ENCODE results near the gene ACTR8. TPM values are rescaled to one million over a fixed set of nuclear protein-coding genes. Genes with fewer than 3 reads are reported as not detected.

Gene ACTR8
- polyA plus RNA-seq, 4 donors = 31.6 to 53.9 (median 43.4) TPM

DNA sequence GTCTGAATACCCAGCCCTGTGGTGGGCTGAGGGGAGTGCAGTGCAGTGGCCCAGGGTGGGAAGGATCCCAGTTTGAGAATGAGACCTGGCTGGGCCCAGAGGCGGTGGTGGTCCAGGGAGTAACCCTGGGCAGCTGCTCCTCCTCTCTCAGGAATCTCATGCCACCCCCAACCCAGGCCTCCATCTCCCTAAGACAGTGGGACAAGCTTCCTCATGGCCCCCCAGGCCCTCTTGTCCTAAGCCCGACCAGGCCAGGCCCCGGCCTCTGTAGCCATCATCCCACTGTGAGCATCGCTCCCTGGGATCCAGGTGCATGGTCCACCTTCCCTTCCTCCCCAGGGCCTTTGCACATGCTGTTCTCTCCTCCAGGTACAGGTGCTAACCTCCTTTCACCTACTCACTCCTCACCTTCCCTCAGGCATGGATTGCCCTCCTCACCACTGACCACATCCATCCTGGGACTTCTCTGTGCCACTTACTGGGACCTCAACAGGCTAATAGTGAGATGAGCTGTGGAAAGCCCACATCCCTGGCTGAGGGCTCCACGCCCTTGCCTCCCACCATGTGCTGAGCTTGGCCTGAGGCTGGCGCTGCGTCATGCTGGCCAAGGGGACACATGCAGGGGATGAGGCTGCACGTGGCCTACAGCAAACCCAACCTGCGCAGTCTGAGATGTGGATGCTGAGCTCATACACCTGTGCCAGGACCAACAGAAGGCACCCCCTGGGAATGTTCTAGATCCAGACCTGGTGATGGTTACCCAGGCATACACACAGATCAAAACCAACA, 45.7 kb downstream of the ACTR8 start:
- no peak for DNase-seq (ENCODE audit: low read depth in 4 of 4, low spot score in 2 of 4)

DNA sequence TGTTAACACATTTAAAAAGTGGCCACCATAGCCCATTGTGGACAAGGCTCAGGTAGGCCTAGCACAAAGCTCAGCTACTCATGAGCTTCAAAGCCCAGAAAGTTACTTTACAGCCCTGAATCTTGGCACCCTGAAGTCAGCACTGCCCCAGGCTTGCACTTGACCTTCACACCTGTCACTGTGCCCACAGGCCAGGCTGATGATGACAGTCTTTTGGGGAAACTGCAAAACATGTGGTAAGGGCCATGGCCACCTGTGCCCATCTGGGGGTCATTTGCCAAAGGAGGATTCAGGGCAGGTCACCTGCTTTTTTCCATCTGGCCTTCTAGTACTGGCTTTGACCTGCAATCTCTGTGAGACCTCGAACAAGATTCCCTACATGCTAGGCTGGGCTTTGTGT, 46.7 kb downstream of the ACTR8 start:
- DNase-seq (ENCODE audit: low read depth in 4 of 4, low spot score in 2 of 4) = no peak

DNA sequence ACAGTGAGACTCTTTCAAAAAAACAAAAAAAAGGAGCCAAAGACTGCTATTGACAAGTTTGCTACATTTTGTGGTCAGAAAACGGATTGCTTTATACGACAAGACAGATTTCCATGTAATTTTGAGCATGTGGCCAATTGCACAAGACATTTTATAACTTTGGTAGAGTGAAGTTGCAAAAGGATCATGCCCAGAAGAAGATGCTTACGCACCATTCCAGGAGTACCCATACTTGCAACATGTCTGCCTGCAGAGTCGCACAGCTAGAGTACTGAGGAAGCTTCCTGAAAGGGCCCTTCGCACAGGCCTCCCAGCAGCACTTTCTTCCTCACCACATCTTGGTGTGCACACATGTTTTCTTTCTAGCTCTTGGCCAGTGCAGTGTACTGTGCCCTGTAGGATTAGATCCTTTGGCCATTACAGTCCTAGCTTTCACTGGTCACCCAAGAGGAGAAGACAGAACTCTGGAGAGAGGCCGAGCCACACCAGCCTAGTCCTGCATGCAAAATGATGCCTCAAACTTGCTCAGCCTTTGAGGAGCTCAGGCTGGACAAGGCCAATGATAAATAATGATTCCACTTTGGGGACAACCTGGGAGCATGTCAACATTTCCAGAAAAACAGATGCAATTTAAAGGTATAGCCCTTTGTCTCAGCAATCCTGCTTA, 47.4 kb downstream of the ACTR8 start:
- DNase-seq (ENCODE audit: low read depth in 4 of 4, low spot score in 2 of 4) = no peak

DNA sequence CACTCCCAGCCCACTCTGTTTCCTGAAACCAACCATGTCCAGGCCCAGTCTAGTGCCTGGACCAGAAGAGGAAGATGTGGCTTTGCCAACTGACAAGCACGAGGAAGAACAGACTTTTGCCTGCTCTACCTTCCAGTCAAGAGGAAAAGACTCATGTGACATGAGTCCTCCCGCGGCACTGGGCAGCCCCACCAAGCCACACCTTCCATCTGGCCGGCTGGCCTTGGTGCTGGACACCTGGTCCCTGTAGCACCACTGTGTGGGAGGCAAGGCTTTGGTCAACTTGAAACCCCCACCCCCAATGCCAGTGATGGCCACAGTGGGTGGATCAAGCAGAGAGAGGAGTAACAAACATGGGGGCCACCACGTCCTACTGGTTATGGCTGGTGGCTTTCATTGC, 48.3 kb downstream of the ACTR8 start:
- no peak for DNase-seq (ENCODE audit: low read depth in 4 of 4, low spot score in 2 of 4)

DNA sequence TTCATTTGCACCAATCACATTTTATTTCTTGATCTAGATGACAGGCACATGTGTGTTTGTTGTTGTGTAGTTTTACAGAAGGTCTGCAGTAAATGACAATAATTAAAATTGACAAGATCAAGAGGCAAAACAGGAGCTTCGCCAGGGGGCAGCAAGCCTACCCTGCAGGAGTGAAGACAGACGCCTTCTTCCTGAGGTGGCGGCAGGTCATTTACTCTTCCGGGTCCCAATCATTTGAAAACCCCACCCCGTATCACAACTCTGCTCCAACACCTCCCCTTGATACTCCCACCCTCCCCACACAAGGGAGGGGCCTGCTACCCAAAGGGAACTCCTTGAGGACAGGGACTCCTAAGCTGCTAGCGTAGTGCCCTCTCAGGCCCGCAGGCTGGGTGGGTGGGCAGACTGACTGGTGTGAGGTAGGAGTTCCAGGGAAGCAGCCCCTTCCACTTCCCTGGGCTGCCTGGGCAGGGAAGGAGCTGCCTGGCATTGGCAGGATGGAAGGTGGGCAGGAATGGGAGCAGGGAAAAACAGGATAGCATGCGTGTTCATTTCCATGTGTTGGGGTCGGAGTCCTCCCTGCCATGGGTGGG, 48.8 kb downstream of the ACTR8 start:
- no peak for DNase-seq (ENCODE audit: low read depth in 4 of 4, low spot score in 2 of 4)

DNA sequence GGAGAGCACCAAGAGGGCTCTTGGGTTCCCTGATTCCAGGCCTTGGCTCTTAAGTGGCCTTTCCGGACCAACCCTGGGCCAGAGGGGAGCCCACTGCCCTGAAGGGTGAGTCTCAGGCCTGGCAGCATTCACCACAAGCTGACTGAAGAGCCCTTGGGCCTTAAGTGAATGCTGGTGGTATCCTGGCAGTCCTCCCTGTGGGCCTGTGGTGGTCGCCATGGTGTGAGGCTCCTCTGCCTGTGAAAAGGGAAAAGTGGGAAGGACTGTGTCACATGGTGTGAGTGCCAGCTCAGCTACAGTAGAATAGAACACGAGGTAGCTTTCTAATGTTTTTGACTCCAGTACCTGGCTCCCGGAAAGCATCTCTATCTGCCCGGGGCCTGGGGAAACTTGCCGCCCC, 51.0 kb downstream of the ACTR8 start:
- DNase-seq (ENCODE audit: low read depth in 4 of 4, low spot score in 2 of 4) = no peak

DNA sequence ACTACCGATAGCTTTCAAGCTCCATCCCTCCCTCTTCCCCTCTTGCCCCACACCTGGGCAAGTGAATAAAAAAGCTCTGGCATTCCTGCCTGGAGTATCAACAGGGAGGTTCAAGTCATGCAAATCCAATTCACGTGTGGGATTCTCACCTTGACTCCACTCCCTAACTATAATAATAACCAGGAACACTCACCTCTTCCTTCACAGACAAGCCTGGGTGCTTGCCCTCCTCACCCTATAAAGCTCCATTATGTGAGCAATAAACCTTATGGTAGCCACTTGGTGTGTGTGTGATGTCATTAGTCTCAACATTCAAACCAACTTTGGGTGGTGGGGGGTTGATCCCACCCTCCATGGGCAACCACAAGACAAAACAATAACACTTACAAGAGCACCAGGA, 52.3 kb downstream of the ACTR8 start:
- no peak for DNase-seq (ENCODE audit: low read depth in 4 of 4, low spot score in 2 of 4)

DNA sequence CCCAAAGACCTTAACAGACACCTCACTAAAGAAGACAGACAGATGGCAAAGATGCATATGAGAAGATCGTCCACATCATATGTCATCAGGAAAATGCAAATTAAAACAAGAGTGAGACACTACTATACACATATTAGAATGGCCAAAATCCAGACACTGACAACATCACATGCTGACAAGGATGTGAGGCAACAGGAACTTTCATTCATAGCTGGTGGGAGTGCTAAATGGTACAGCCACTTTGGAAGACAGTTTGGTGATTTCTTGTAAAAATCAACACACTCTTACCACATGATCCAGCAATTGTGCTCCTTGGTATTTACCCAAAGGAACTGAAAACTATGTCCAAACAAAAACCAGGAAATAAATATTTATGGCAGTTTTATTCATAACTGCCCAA, 53.4 kb downstream of the ACTR8 start:
- no peak for DNase-seq (ENCODE audit: low read depth in 4 of 4, low spot score in 2 of 4)

DNA sequence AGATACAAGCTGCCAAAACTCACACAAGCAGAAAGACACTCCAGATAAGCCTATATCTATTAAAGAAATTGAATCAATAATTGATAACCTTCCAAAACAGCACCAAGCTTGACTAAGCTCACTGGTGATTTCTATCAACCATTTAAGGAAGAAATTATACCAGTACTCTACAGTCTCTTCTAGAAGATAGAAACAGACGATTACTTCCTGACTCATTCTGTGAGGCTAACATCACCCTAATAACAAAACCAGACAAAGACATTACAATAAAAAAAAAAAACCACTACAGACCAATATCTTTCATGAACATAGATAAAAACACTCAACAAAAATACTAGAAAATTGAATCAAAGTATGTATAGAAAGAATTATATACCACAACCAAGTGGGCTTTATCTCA, 55.9 kb downstream of the ACTR8 start:
- DNase-seq (ENCODE audit: low read depth in 4 of 4, low spot score in 2 of 4) = no peak

DNA sequence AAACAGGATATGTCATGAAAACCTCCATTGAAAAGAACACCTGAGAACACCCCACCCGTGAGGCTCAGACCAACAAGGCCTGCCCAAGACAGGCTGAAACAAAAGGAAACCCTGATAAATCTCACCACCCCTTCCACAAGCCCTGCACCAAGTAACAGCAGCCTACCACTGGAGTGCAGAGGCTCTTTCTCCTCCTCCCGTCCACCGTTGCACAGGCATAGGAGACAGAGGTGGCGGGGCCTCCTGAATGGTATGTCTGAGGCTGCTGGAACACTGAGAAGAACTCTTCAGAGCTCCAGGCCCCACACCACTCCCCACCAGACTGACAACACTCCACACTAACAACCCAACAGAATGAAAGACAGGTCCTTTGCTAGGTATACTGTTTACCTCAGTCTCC, 57.2 kb downstream of the ACTR8 start:
- no peak for DNase-seq (ENCODE audit: low read depth in 4 of 4, low spot score in 2 of 4)

DNA sequence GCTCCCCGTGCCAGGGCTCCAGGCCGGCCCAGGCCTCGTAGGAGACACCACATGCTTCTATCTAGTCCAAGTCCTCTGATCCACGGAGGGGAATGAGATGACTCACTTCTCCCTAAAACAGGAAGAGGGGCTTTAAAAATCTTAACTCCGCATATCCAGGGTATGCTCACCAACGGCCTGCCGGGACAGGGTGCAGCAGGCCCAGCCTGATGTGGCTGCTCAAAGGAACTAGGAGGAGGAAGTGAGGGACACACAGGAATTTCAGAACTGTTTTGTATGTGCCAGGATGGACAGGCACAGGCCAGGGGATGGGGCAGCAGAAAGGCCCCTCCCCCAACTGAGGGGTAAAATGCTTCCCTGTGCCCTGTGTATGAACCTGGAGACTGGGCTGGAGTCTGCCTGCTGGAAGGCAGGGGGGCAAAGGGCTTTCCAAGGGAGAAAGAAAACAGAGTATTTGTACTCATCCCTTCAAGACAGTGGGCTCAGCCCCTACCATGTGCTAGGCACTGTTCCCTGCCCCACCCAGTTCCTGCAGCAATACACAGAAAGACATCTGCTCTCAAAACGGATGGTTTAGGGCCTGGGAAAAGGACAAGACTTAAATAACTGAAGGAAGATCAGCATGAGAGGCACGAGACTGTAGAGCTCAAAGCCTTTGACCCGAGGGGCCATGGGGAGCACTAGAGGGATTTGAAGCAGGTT, 57.8 kb downstream of the ACTR8 start:
- no peak for DNase-seq (ENCODE audit: low read depth in 4 of 4, low spot score in 2 of 4)

DNA sequence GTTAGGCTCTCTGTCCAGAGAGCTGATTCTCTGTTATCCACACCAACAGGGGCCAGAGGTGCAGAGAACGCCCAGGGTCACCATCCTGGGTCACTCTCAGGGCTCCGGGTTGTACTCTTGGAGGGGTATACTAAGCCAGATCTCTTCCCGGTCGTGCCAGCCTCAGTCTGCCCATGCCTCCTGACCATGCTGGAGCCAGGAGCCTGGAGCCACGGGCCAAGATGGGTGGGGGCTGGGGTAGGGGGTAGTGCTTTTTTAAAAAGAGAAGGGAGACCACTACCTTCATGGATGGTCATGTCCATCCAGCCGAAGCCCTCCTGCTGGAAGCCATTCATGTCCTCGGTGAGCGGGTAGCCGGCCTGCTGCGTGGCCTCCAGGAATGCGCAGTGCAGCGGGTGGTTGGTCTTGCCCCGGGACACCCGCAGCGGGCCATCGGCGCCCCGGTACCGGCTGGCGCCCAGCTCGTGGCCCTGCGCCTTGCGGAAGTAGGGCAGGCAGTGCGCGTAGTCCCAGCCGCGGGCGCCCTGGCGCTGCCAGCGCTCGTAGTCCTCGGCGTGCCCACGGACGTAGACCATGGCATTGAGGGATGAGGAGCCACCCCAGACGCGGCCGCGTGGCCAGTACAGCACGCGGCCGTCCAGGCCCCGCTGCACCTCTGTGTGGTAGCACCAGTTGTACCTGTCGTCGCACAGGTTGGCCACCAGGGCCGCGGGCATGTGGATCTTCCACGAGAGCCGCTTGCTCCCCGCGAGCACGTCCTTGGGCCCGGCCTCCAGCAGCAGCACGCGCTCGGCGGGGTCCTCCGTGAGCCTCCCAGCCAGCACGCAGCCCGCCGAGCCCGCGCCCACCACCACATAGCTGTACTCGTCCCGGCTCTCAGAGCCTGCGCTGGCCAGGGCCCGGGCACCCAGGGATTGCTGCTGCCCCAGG, 58.7 kb downstream of the ACTR8 start:
- no peak for DNase-seq (ENCODE audit: low read depth in 4 of 4, low spot score in 2 of 4)

DNA sequence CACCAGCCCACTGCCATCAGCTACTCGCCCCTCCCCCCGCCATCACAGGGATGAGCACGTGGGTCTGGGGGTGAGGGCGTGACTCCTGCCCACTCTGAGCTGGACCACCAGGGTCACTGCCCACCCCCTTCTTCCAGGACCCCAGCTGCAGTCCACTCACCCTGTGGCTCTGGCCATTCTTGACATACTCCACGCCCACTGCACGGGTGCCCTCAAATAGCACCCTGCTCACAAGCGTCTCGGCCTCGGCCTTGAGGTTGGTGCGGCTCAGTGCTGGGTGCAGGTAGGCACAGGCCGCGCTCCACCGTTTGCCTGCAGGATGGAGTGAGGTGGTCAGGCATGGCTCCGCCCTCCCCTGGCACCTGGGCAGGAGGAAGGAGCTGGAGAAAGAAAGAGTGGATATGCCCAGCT, 59.6 kb downstream of the ACTR8 start:
- DNase-seq (ENCODE audit: low read depth in 4 of 4, low spot score in 2 of 4) = no peak

DNA sequence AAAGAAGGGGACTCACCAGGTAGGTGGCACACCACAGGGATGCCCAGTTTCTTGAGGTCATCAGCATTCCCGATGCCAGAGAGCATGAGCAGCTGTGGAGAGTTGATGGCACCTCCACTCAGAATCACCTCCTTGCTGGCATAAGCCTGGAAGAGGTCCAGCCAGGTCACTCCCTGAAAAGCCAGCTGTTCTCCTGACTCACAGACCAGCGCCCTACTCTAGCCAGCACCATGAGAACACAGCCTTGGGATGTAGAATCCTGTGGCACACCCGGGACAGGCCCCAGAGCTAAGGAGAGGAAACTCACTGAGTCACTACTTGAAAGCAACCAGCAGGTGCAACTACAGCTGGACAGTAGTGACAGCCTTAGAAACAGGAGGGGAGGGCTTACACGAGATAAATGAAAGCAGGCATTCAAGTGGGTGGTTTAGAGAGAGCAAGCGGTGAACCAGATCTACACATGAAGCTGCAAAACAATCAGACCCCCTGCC, 60.3 kb downstream of the ACTR8 start:
- DNase-seq (ENCODE audit: low read depth in 4 of 4, low spot score in 2 of 4) = no peak

DNA sequence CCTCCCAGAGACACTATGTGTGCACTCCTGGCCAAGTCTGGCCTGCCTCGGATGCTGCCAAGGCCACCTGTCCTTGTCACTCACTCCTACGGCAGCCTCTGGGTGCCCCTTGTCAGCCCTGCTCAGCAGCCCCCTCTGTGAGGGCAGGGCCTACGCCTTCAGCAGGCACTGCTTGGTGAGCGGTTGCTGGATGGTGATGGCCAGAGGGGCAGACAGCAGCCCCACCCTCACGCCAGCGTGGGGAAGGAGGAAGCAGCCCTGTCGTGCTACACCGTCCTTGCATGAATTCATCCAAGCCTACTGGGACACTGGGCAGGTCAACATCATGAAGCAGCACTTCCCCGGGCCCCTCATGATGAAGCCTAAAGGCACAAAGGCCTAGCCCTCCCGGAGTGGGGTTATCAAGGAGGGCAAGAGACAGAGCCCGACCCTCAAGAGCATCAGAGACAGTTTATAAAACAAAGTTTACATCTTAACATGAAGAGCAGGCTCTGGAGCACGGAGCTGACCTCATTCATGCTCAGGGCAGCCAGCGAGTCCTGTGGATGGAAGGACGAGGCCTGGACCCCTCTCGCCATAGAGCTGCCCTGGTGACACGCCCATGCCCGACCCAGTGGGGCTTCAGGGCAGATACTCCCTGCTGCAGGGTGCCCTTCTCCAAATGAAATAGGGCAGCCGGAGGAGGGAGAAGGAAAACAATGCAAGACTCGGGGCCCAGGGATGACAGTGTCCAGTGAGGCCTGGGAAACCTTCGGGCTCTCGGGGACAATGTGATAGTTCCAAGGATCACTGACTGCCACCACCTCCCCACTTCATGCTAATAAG, 61.0 kb downstream of the ACTR8 start:
- no peak for DNase-seq (ENCODE audit: low read depth in 4 of 4, low spot score in 2 of 4)

DNA sequence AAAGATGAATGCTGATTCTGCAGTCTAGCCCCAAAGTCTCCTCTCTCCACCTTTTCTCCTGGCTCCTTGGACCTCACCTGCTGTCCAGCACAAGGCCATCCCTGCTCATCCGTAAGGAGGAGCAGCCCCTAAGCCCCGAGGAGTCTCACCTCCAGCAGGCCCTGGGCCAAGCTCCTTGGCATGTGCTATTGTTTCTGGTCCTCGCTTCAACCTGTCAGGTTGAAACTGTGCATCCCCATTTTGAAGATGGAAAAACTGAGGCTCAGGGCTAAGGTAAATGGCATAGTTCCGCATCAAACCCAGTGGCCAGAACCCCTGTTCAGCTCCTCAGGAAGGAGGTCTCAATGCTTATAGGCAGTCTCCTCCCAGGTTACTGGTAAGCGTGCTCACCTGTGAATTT, 61.9 kb downstream of the ACTR8 start:
- no peak for DNase-seq (ENCODE audit: low read depth in 4 of 4, low spot score in 2 of 4)

DNA sequence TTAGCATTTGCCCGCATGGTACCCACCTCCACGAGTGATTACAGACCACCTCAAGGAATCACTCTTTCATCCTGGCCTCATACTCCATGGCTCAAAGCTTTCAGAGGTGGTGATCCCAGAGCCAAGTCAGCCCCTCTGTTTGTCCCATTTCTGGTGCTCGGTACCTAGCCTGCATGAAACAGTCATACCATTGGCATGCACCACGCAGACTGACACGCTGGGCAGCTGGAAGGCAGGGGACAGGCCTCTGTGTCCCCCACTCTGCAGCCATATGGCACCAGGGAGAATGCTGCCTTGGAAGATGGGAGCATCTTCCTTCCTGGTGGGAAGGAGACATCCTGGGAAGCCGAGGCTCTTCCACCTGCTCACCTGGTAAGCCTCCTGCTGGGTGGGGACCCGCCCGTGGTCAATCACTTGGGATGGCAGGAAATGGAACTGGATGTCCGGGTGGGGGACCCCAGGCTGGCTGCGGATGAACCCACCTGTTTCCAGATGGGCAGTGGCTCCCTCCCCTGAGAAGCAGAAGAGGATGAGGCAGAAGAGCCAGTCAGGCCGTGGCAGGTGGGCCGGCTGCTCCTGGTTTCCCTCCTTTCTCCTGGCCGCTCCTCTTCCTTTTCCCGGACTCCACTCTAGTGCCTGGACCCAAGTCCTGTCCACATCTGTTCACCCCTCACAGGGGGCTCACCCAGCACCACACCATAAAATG, 62.6 kb downstream of the ACTR8 start:
- no peak for DNase-seq (ENCODE audit: low read depth in 4 of 4, low spot score in 2 of 4)

All from left renal cortex interstitium (tissue), 4 donors.